ENCODE measurements around the gene PRKCE.
A peak's percentile ranks its signal among the peaks of the same experiment; 100 is the strongest.

The PRKCE gene

GRCh38 chr2:45987856-45988255 is 336.4 kb downstream of the PRKCE start:
- H3K79me1 ChIP-seq (replicated peaks; ENCODE audit: low read length, poor library complexity, severe bottlenecking), result no peaks in the 10 kb centered on the region
- no peak overlapping the region for H2BK15ac ChIP-seq (ENCODE audit: low read depth, poor library complexity, severe bottlenecking)
- no peak overlapping the region for H3K4ac ChIP-seq (ENCODE audit: low read depth in 1 of 2, low read length in 2 of 2)
- no peaks in the 10 kb centered on the region for H3K4me1 ChIP-seq (ENCODE audit: control insufficient read depth, insufficient read depth, low read depth, low read length)
- no peak overlapping the region for H3K23ac ChIP-seq (ENCODE audit: low read length in 2 of 2)
- no peak overlapping the region for H4K8ac ChIP-seq (ENCODE audit: low read length)
- H3K14ac ChIP-seq (ENCODE audit: low read length in 2 of 2), result no peak overlapping the region
- H2BK120ac ChIP-seq (ENCODE audit: low read depth, low read length), result no peak overlapping the region
- H3K4me3 ChIP-seq (ENCODE audit: insufficient read depth in 1 of 2, low read depth in 1 of 2, low read length in 2 of 2), result no peak overlapping the region
- no peak overlapping the region for H2AK5ac ChIP-seq (ENCODE audit: low read length, severe bottlenecking)
- H3K27ac ChIP-seq (ENCODE audit: low read length, poor library complexity, severe bottlenecking), result no peak overlapping the region
- peaks cover 0 to 65% of the 10 kb centered on the region in 2 experiments for H3K36me3 ChIP-seq (ENCODE audit: control insufficient read depth in 1 of 2, insufficient read depth in 2 of 2, low read depth in 1 of 2, low read length in 2 of 2)
- H3K27me3 ChIP-seq (ENCODE audit: control insufficient read depth in 1 of 2, insufficient read depth in 1 of 2, low read length in 2 of 2), result no peaks in the 10 kb centered on the region
- H3K9me3 ChIP-seq (ENCODE audit: control insufficient read depth, low read length), result no peaks in the 10 kb centered on the region
- H2AFZ ChIP-seq (ENCODE audit: low read depth, low read length), result no peak overlapping the region
- H2BK5ac ChIP-seq (ENCODE audit: low read depth, low read length, poor library complexity, severe bottlenecking), result no peak overlapping the region
- no peak overlapping the region for H3K4me2 ChIP-seq (ENCODE audit: low read length, poor library complexity, severe bottlenecking)
- DNase-seq, result no peak
- WGBS, result 98% methylated on average over 2 of the region's 2 CpGs
- no peak overlapping the region for H3K18ac ChIP-seq (ENCODE audit: low read depth in 1 of 2, low read length in 2 of 2)
- H3K9ac ChIP-seq (ENCODE audit: low read length), result no peak overlapping the region
- H4K91ac ChIP-seq (ENCODE audit: low read length), result no peak overlapping the region
- H2BK12ac ChIP-seq (ENCODE audit: low read length in 2 of 2), result no peak overlapping the region

DNA sequence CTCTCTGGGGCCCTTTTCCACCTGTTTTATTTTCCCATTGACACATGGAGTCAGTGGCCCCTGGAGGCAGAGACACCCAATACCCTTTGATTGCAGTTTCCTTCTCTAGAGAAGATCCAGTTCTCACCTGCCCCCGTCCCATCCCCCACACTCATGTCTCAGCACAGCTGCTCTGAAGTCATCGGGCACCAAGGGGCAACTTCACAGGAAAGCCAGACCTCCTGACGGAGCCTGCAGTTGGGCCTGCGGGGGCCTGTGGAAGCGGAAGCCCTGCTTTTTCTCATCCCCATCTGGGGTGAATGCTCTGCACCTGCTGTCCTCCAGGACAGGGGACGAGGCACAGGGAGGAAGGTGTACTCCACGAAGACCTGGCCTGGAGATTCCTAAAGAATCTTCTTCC is 337.4 kb downstream of the PRKCE start:
- WGBS, result 90% methylated on average over 6 of the region's 7 CpGs
- Histone ChIP-seq H3K4me2 (ENCODE audit: low read length, poor library complexity, severe bottlenecking) (no peak overlapping the region), H3K36me3 (ENCODE audit: control insufficient read depth in 1 of 2, insufficient read depth in 2 of 2, low read depth in 1 of 2, low read length in 2 of 2) (peaks cover 0 to 56% of the 10 kb centered on the region in 2 experiments), H3K4me1 (ENCODE audit: control insufficient read depth, insufficient read depth, low read depth, low read length) (peaks cover 2% of the 10 kb centered on the region), H2BK5ac (ENCODE audit: low read depth, low read length, poor library complexity, severe bottlenecking) (no peak overlapping the region), H3K23ac (ENCODE audit: low read length in 2 of 2) (no peak overlapping the region), H2AFZ (ENCODE audit: low read depth, low read length) (no peak overlapping the region), H4K8ac (ENCODE audit: low read length) (no peak overlapping the region), H3K14ac (ENCODE audit: low read length in 2 of 2) (no peak overlapping the region), H2BK120ac (ENCODE audit: low read depth, low read length) (no peak overlapping the region), H2BK15ac (ENCODE audit: low read depth, poor library complexity, severe bottlenecking) (no peak overlapping the region), H3K9ac (ENCODE audit: low read length) (no peak overlapping the region), H3K4me3 (ENCODE audit: insufficient read depth in 1 of 2, low read depth in 1 of 2, low read length in 2 of 2) (no peak overlapping the region), H3K27me3 (ENCODE audit: control insufficient read depth in 1 of 2, insufficient read depth in 1 of 2, low read length in 2 of 2) (no peaks in the 10 kb centered on the region), H3K4ac (ENCODE audit: low read depth in 1 of 2, low read length in 2 of 2) (no peak overlapping the region), H3K27ac (ENCODE audit: low read length, poor library complexity, severe bottlenecking) (no peak overlapping the region), H3K9me3 (ENCODE audit: control insufficient read depth, low read length) (no peaks in the 10 kb centered on the region), H2AK5ac (ENCODE audit: low read length, severe bottlenecking) (no peak overlapping the region), H2BK12ac (ENCODE audit: low read length in 2 of 2) (no peak overlapping the region), H3K79me1 (replicated peaks; ENCODE audit: low read length, poor library complexity, severe bottlenecking) (no peaks in the 10 kb centered on the region), H3K18ac (ENCODE audit: low read depth in 1 of 2, low read length in 2 of 2) (no peak overlapping the region), H4K91ac (ENCODE audit: low read length) (no peak overlapping the region)
- no peak for DNase-seq

GRCh38 chr2:45990131-45990530 is 338.7 kb downstream of the PRKCE start:
- H2AFZ ChIP-seq (ENCODE audit: low read depth, low read length), result no peak overlapping the region
- 94% methylated on average over 6 of the region's 6 CpGs for WGBS
- H3K23ac ChIP-seq (ENCODE audit: low read length in 2 of 2), result no peak overlapping the region
- no peaks in the 10 kb centered on the region for H3K79me1 ChIP-seq (replicated peaks; ENCODE audit: low read length, poor library complexity, severe bottlenecking)
- no peak overlapping the region for H3K9ac ChIP-seq (ENCODE audit: low read length)
- H2BK15ac ChIP-seq (ENCODE audit: low read depth, poor library complexity, severe bottlenecking), result no peak overlapping the region
- no peak for DNase-seq
- H3K9me3 ChIP-seq (ENCODE audit: control insufficient read depth, low read length), result no peaks in the 10 kb centered on the region
- H3K4me2 ChIP-seq (ENCODE audit: low read length, poor library complexity, severe bottlenecking), result no peak overlapping the region
- peaks cover 0 to 45% of the 10 kb centered on the region in 2 experiments for H3K36me3 ChIP-seq (ENCODE audit: control insufficient read depth in 1 of 2, insufficient read depth in 2 of 2, low read depth in 1 of 2, low read length in 2 of 2)
- H2BK12ac ChIP-seq (ENCODE audit: low read length in 2 of 2), result no peak overlapping the region
- H2BK5ac ChIP-seq (ENCODE audit: low read depth, low read length, poor library complexity, severe bottlenecking), result no peak overlapping the region
- H2AK5ac ChIP-seq (ENCODE audit: low read length, severe bottlenecking), result no peak overlapping the region
- no peaks in the 10 kb centered on the region for H3K27me3 ChIP-seq (ENCODE audit: control insufficient read depth in 1 of 2, insufficient read depth in 1 of 2, low read length in 2 of 2)
- H4K91ac ChIP-seq (ENCODE audit: low read length), result no peak overlapping the region
- no peak overlapping the region for H3K4me3 ChIP-seq (ENCODE audit: insufficient read depth in 1 of 2, low read depth in 1 of 2, low read length in 2 of 2)
- no peak overlapping the region for H3K27ac ChIP-seq (ENCODE audit: low read length, poor library complexity, severe bottlenecking)
- H2BK120ac ChIP-seq (ENCODE audit: low read depth, low read length), result no peak overlapping the region
- H3K18ac ChIP-seq (ENCODE audit: low read depth in 1 of 2, low read length in 2 of 2), result no peak overlapping the region
- peaks cover 2% of the 10 kb centered on the region for H3K4me1 ChIP-seq (ENCODE audit: control insufficient read depth, insufficient read depth, low read depth, low read length)
- no peak overlapping the region for H4K8ac ChIP-seq (ENCODE audit: low read length)
- no peak overlapping the region for H3K4ac ChIP-seq (ENCODE audit: low read depth in 1 of 2, low read length in 2 of 2)
- H3K14ac ChIP-seq (ENCODE audit: low read length in 2 of 2), result no peak overlapping the region

GRCh38 chr2:45992021-45992740 is 340.7 kb downstream of the PRKCE start:
- peaks cover 0 to 32% of the 10 kb centered on the region in 2 experiments for H3K36me3 ChIP-seq (ENCODE audit: control insufficient read depth in 1 of 2, insufficient read depth in 2 of 2, low read depth in 1 of 2, low read length in 2 of 2)
- no peak overlapping the region for H3K27ac ChIP-seq (ENCODE audit: low read length, poor library complexity, severe bottlenecking)
- no peak overlapping the region for H3K18ac ChIP-seq (ENCODE audit: low read depth in 1 of 2, low read length in 2 of 2)
- no peak overlapping the region for H4K91ac ChIP-seq (ENCODE audit: low read length)
- H2AK5ac ChIP-seq (ENCODE audit: low read length, severe bottlenecking), result no peak overlapping the region
- H3K79me1 ChIP-seq (replicated peaks; ENCODE audit: low read length, poor library complexity, severe bottlenecking), result no peaks in the 10 kb centered on the region
- peak overlapping the region in 1 of 2 experiments; percentile 57 for H2BK12ac ChIP-seq (ENCODE audit: low read length in 2 of 2)
- peak overlapping the region; percentile 73 for H3K9ac ChIP-seq (ENCODE audit: low read length)
- no peak overlapping the region for H2BK5ac ChIP-seq (ENCODE audit: low read depth, low read length, poor library complexity, severe bottlenecking)
- H3K23ac ChIP-seq (ENCODE audit: low read length in 2 of 2), result no peak overlapping the region
- no peak overlapping the region for H3K4ac ChIP-seq (ENCODE audit: low read depth in 1 of 2, low read length in 2 of 2)
- no peak overlapping the region for H2BK15ac ChIP-seq (ENCODE audit: low read depth, poor library complexity, severe bottlenecking)
- H2BK120ac ChIP-seq (ENCODE audit: low read depth, low read length), result no peak overlapping the region
- H3K4me2 ChIP-seq (ENCODE audit: low read length, poor library complexity, severe bottlenecking), result no peak overlapping the region
- H3K4me1 ChIP-seq (ENCODE audit: control insufficient read depth, insufficient read depth, low read depth, low read length), result peaks cover 2% of the 10 kb centered on the region
- H3K4me3 ChIP-seq (ENCODE audit: insufficient read depth in 1 of 2, low read depth in 1 of 2, low read length in 2 of 2), result peak overlapping the region in 1 of 2 experiments; percentile 2
- H2AFZ ChIP-seq (ENCODE audit: low read depth, low read length), result no peak overlapping the region
- H3K9me3 ChIP-seq (ENCODE audit: control insufficient read depth, low read length), result no peaks in the 10 kb centered on the region
- no peaks in the 10 kb centered on the region for H3K27me3 ChIP-seq (ENCODE audit: control insufficient read depth in 1 of 2, insufficient read depth in 1 of 2, low read length in 2 of 2)
- DNase-seq, result no peak
- H3K14ac ChIP-seq (ENCODE audit: low read length in 2 of 2), result no peak overlapping the region
- no peak overlapping the region for H4K8ac ChIP-seq (ENCODE audit: low read length)
- WGBS, result 86% methylated on average over 11 of the region's 11 CpGs

Measured in mesenchymal stem cell (in vitro differentiated cells and primary cell).